Heart left ventricle (tissue), 16 donors: ENCODE measurements around the gene PRDM5. TPM values are rescaled to one million over a fixed set of nuclear protein-coding genes. Genes with fewer than 3 reads are reported as not detected.

Experiments used
- ATAC-seq, 4 donors: fragments of 200-7000 bp; cut with Tn5 transposase; one replicate each; pipeline ENCODE4 v1.9.1; 2020 to 2022; ENCODE audit warnings: moderate library complexity in 4 of 4, mild to moderate bottlenecking in 3 of 4, moderate number of reproducible peaks in 1 of 4
- DNase-seq, 5 donors: peaks; one replicate each; pipeline ENCODE4 v3.0.0-alpha.2; 2020
- H3K27ac ChIP-seq, 12 donors: fragments of 200-600 bp; sonication (generic) in 4 of 12; one replicate each; pipeline versions ENCODE4 v1.5.0 to v1.8.0; 2016 to 2022; ENCODE audit warnings: mild to moderate bottlenecking in 2 of 12
- H3K27me3 ChIP-seq, 9 donors: fragments of 200-600 bp; sonication (generic) in 2 of 9; one replicate each; pipeline versions ENCODE4 v1.5.1 to v1.8.0; 2016 to 2022; ENCODE audit warnings: mild to moderate bottlenecking in 3 of 9
- H3K36me3 ChIP-seq, 9 donors: fragments of 200-600 bp; sonication (generic) in 2 of 9; one replicate each; pipeline versions ENCODE4 v1.5.0 to v1.8.0; 2018 to 2022; ENCODE audit warnings: mild to moderate bottlenecking in 2 of 9
- H3K4me1 ChIP-seq, 12 donors: fragments of 200-600 bp; sonication (generic) in 4 of 12; one replicate each; pipeline versions ENCODE4 v1.5.0 to v1.8.0; 2016 to 2022; ENCODE audit warnings: mild to moderate bottlenecking in 3 of 12
- H3K4me3 ChIP-seq, 12 donors: fragments of 200-600 bp; sonication (generic) in 4 of 12; one replicate each; pipeline versions ENCODE4 v1.5.0 to v1.8.0; 2017 to 2022; ENCODE audit warnings: mild to moderate bottlenecking in 9 of 12, moderate library complexity in 4 of 12
- H3K9me3 ChIP-seq, 12 donors: fragments of 200-600 bp; sonication (generic) in 4 of 12; one replicate each; pipeline versions ENCODE4 v1.5.0 to v1.8.0; 2016 to 2022; ENCODE audit warnings: mild to moderate bottlenecking in 1 of 12
- POLR2A ChIP-seq, 2 donors: fragments of 450-650 bp; IDR thresholded peaks; one replicate each; pipeline ENCODE4 v1.6.1; 2017; ENCODE audit warnings: antibody characterized with exemption in 2 of 2, mild to moderate bottlenecking in 2 of 2, moderate library complexity in 2 of 2
- WGBS, 4 donors: extraction: QIAGEN DNeasy Blood & Tissue Kit in 2 of 4; methylation state at CpG; one replicate each; pipeline versions ENCODE4 v1.1.5 to v1.1.7; 2013 to 2018; 5-methylcytosine and 5-hydroxymethylcytosine counted together
- intact Hi-C, 10 donors: fragments of 100-400 bp; cut with DNase I; formaldehyde crosslinking; loops; one replicate each; pipeline versions ENCODE4 v1.11.1 to v1.14.2; 2022
- polyA plus RNA-seq, 2 donors: library from polyadenylated mRNA; stranded (reverse); fragments of 200-250 nt; gene quantifications; one replicate each; pipeline ENCODE4 v1.2.3, GENCODE V29; 2013
- total RNA-seq, 9 donors: library from RNA; depleted of rRNA in 2 of 9; stranded (reverse); fragments of >200 nt in 2 of 9; fragmentation: NEBNext Ultra II Directional in 3 of 9; extraction: Animal tissue kit (Norgen Biotek cat#: 25700) in 3 of 9; gene quantifications; one replicate each; pipeline versions ENCODE4 v1.1.0 to v1.2.4, GENCODE V29; 2016 to 2023
- TF ChIP-seq, protein P1 (sequence below), 12 donors: fragments of 200-600 bp; sonication (generic) in 4 of 12; IDR thresholded peaks; one replicate each; pipeline versions ENCODE4 v1.5.0 to v1.8.0; 2018 to 2022; ENCODE audit warnings: antibody characterized with exemption in 12 of 12, mild to moderate bottlenecking in 5 of 12
- donor health status: ischemic (EF 13 %, LVEDD 7.1; RV severe dilation, severe dysfunction).
- donor health status: healthy with polysubstance abuse.
- donor health status: DM: no; HTN: yes; CAD: no.
- donor health status: DM: no; HTN: no; CAD: no.
- donor health status: ischemic (EF 25% LVEDD 6.9; RV normal size, moderate dysfunction).
- donor health status: ischemic (EF 25% LVEDD 5.7; RV mildly dilated, moderate dysfunction).
- donor health status: healthy.
- donor health status: DM: yes; HTN: yes; CAD: no.
- donor health status: ischemic (EF 35%, LVEDD 5.7; RV mildly dilated, moderate dysfunction).
- donor health status: nonischemic (EF 11% LVEDD 7.7; RV severe dilation, severe dysfunction).
- donor health status: DM: yes; HTN: yes; CAD: no.
- donor health status: PGD.
- donor health status: ischemic (EF 29% LVEDD 5.4; RV normal size, mild dysfunction).
- donor health status: nonischemic (EF 23%, LVEDD 6.1; RV moderate dilation, normal function).

The PRDM5 gene
- total and polyA plus RNA-seq, 11 donors = 2.0 to 19.7 (median 9.1) TPM

DNA sequence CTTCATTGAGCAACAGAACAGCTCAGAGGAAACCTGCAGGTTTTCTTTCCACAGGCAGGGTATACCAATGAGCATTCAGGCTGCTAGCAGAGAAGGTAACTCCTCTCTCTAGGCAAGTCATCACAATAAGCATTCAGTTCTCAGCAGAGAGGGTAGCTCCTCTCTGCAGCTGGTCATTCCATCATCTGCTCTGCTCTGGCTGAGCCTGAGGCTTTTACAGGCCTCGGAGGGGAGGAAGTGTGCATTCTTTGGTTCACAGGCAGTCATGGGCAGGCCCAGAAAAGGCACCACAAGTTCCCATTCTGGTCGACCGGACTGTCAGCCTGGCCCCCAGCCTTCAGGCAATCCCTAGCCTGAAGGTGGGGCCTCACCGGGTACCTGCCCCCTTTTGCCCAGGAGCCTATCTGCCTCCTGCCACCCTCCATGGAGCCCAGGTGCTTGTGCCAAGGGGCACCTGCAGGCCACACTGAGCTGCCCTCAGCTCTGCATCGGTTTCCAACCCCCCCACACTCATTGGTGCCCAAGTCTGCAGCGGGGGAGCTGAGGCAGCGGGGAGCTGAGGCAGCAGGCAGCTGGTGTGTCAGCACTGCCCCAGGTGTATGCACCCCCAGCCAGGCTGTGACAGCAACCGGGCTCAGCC lies 83.1 kb downstream of the PRDM5 start:
- 81 to 100% (median 92%) methylated on average over 1 to 8 of the region's 8 CpGs for whole genome bisulfite sequencing, 4 donors
- peaks cover 0 to 6% (median under 1%) of the 10 kb centered on the region in 12 donors for H3K9me3 ChIP-seq
- no peaks in the 10 kb centered on the region for H3K27me3 ChIP-seq
- peaks cover 0 to 5% (median 0%) of the 10 kb centered on the region in 9 donors for H3K36me3 ChIP-seq
- intact Hi-C loops = no loop called here
- peak in 2 of 4 donors; percentile 19 to 23 for ATAC-seq
- H3K27ac ChIP-seq = no peak overlapping the region
- TF ChIP-seq, protein P1, sequence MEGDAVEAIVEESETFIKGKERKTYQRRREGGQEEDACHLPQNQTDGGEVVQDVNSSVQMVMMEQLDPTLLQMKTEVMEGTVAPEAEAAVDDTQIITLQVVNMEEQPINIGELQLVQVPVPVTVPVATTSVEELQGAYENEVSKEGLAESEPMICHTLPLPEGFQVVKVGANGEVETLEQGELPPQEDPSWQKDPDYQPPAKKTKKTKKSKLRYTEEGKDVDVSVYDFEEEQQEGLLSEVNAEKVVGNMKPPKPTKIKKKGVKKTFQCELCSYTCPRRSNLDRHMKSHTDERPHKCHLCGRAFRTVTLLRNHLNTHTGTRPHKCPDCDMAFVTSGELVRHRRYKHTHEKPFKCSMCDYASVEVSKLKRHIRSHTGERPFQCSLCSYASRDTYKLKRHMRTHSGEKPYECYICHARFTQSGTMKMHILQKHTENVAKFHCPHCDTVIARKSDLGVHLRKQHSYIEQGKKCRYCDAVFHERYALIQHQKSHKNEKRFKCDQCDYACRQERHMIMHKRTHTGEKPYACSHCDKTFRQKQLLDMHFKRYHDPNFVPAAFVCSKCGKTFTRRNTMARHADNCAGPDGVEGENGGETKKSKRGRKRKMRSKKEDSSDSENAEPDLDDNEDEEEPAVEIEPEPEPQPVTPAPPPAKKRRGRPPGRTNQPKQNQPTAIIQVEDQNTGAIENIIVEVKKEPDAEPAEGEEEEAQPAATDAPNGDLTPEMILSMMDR (IDR thresholded peaks at IDR 0.05) = no peak
- TF ChIP-seq POLR2A (IDR thresholded peaks at IDR 0.05) = no peak
- H3K4me3 ChIP-seq = no peak overlapping the region
- DNase-seq = no peak
- H3K4me1 ChIP-seq = peaks cover 0 to 6% (median 0%) of the 10 kb centered on the region in 12 donors

- Histone ChIP-seq H3K4me3 (no peak overlapping the region), H3K9me3 (peaks cover 0 to 12% (median 5%) of the 10 kb centered on the region in 12 donors), H3K36me3 (peaks cover 0 to 5% (median 0%) of the 10 kb centered on the region in 9 donors), H3K27ac (no peak overlapping the region), H3K27me3 (no peaks in the 10 kb centered on the region), H3K4me1 (peaks cover 0 to 6% (median 0%) of the 10 kb centered on the region in 12 donors)
- 83 to 96% (median 90%) methylated on average over 3 to 5 of the region's 5 CpGs for WGBS, 4 donors
- intact Hi-C loops = no loop called here
- DNase-seq = no peak
- TF ChIP-seq, protein P1 (IDR thresholded peaks at IDR 0.05) = no peak
- TF ChIP-seq POLR2A (IDR thresholded peaks at IDR 0.05) = no peak
- ATAC-seq = no peak
These were observed 83.7 kb downstream of the PRDM5 start for GRCh38 chr4:120838784-120839183.

DNA sequence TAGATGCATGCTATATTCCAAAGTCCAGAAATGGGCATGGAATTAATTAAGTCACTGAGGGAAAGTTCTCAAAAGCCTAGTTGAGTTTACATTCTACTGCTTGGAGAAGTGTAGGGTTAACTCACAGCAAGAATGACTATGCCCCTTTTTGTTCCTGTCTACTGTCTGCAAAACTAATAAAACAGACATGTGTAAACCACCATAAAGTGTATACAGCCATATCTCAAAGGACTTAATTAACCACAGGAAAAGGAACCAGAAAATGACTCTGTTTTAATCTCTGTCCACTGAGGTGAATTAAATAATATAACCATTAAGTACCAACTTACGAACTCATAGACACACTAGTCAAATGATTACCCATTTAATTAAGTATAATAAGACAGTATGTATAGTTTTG lies 84.9 kb downstream of the PRDM5 start:
- Histone ChIP-seq H3K27ac (no peak overlapping the region), H3K27me3 (no peaks in the 10 kb centered on the region), H3K4me3 (no peak overlapping the region), H3K36me3 (peaks cover 0 to 5% (median 0%) of the 10 kb centered on the region in 9 donors), H3K9me3 (peaks cover 0 to 19% (median 5%) of the 10 kb centered on the region in 12 donors), H3K4me1 (peaks cover 0 to 6% (median 0%) of the 10 kb centered on the region in 12 donors)
- ATAC-seq (no peak), DNase-seq (no peak)
- no peak for TF ChIP-seq POLR2A (IDR thresholded peaks at IDR 0.05)
- TF ChIP-seq, protein P1 (IDR thresholded peaks at IDR 0.05) = no peak
- WGBS, 4 donors = 95 to 98% (median 97%) methylated on average over 1 of the region's 1 CpG
- intact Hi-C loops = no loop called here

- no peak overlapping the region for H3K4me3 ChIP-seq
- peaks cover 0 to 5% (median 0%) of the 10 kb centered on the region in 9 donors for H3K36me3 ChIP-seq
- H3K27ac ChIP-seq = no peak overlapping the region
- DNase-seq (no peak), ATAC-seq (no peak)
- H3K9me3 ChIP-seq = peaks cover 0 to 19% (median 5%) of the 10 kb centered on the region in 12 donors
- intact Hi-C loops = no loop called here
- TF ChIP-seq POLR2A (IDR thresholded peaks at IDR 0.05) = no peak
- TF ChIP-seq, protein P1 (IDR thresholded peaks at IDR 0.05) = no peak
- no peaks in the 10 kb centered on the region for H3K27me3 ChIP-seq
- WGBS, 4 donors = 91 to 100% (median 94%) methylated on average over 1 of the region's 1 CpG
- H3K4me1 ChIP-seq = peaks cover 0 to 5% (median 0%) of the 10 kb centered on the region in 12 donors
These were observed 87.2 kb downstream of the PRDM5 start for GRCh38 chr4:120835342-120835741.
